Body of pancreas (tissue), 4 donors: ENCODE results near the gene PSMD11. TPM values are rescaled to one million over a fixed set of nuclear protein-coding genes. Genes with fewer than 3 reads are reported as not detected.

Experiments used
- ATAC-seq: fragments of 150-250 bp; one replicate; pipeline ENCODE4 v1.9.1; 2016
- DNase-seq, 4 donors: peaks; one replicate each; pipeline ENCODE4 v3.0.0-alpha.2; 2019
- H3K27ac ChIP-seq, 4 donors: fragments of 200-600 bp; sonication (generic); 1 replicate in 3 of 4; 2 replicates in 1 of 4; pipeline versions ENCODE4 v1.5.1 to v1.6.1; 2016 to 2019; ENCODE audit warnings: mild to moderate bottlenecking in 1 of 4, mixed read lengths in 1 of 4, moderate library complexity in 1 of 4
- H3K27me3 ChIP-seq, 2 donors: fragments of 200-600 bp; sonication (generic); one replicate each; pipeline ENCODE4 v1.6.0; 2016; ENCODE audit warnings: mild to moderate bottlenecking in 1 of 2
- H3K36me3 ChIP-seq, 2 donors: fragments of 200-600 bp; sonication (generic); replicated peaks in 1 of 2; 2 replicates each; pipeline ENCODE4 v1.5.1; 2016; ENCODE audit warnings: low read depth in 2 of 2; ENCODE audit not compliant: insufficient read depth in 1 of 2
- H3K4me1 ChIP-seq: fragments of 200-600 bp; sonication (generic); one replicate; pipeline ENCODE4 v1.6.0; 2016
- H3K4me3 ChIP-seq, 2 donors: fragments of 200-600 bp; sonication (generic); 1 replicate in 1 of 2; 2 replicates in 1 of 2; pipeline ENCODE4 v1.5.1; 2016 to 2019
- H3K9me3 ChIP-seq, 3 donors: fragments of 200-600 bp; sonication (generic); 1 replicate in 2 of 3; 2 replicates in 1 of 3; pipeline ENCODE4 v1.5.1; 2016
- CTCF ChIP-seq, 7 experiments: fragments of 450-650 bp in 4 of 7; fragments of 200-600 bp in 3 of 7; sonication (generic) in 3 of 7; IDR thresholded peaks; one replicate each; pipeline ENCODE4 v1.5.1; 2016 to 2019; ENCODE audit warnings: antibody characterized with exemption in 7 of 7
- POLR2A ChIP-seq, 3 donors: fragments of 450-650 bp; IDR thresholded peaks; one replicate each; pipeline ENCODE4 v1.6.1; 2016; ENCODE audit warnings: antibody characterized with exemption in 3 of 3, mild to moderate bottlenecking in 2 of 3
- WGBS, 2 donors: methylation state at CpG; one replicate each; pipeline ENCODE4 v1.1.5; 2017; 5-methylcytosine and 5-hydroxymethylcytosine counted together
- intact Hi-C: fragments of 100-400 bp; cut with DNase I; formaldehyde crosslinking; loops from one replicate; pipeline ENCODE4 v1.15.1; 2023
- total RNA-seq, 2 donors: library from RNA; depleted of rRNA; stranded (reverse); fragments of >200 nt; gene quantifications; one replicate each; pipeline ENCODE4 v1.1.0, GENCODE V29; 2016

Gene PSMD11
- total RNA-seq, 2 donors from 2014 or later = 18.9 to 24.7 TPM

GRCh38 chr17:32510466-32510865, 66.2 kb downstream of the PSMD11 start:
- ATAC-seq (no peak), DNase-seq (no peak)
- no peak overlapping the region for H3K4me3 ChIP-seq
- H3K36me3 ChIP-seq = no peaks in the 10 kb centered on the region
- no peak overlapping the region for H3K27ac ChIP-seq
- TF ChIP-seq CTCF (IDR thresholded peaks at IDR 0.05) (no peak), POLR2A (IDR thresholded peaks at IDR 0.05) (no peak)
- no peaks in the 10 kb centered on the region for H3K27me3 ChIP-seq
- intact Hi-C loops = no loop called here
- H3K4me1 ChIP-seq = no peaks in the 10 kb centered on the region
- H3K9me3 ChIP-seq = no peaks in the 10 kb centered on the region
- WGBS, 2 donors = 90 to 91% methylated on average over 7 of the region's 7 CpGs

DNA sequence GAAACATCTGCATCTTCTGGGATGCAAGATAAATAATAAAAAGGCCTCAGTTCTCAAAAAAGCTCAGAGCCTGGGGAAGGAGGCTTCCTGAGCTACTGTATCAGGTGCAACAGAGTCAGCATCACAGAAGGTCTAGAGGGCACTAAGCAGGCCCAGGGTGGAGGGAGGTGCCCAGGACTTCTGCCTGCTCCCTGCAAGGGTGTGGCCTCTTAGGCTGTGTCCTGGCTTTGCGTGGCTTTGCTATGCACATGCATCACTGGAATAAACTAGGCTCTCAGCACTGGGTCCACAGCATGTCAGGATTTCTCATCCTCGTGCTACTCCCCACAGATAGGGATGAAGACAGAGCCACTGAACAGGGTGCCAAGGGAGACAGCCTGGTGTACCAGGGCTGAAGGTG, 68.0 kb downstream of the PSMD11 start:
- TF ChIP-seq CTCF (IDR thresholded peaks at IDR 0.05) (no peak), POLR2A (IDR thresholded peaks at IDR 0.05) (no peak)
- WGBS, 2 donors = 96 to 100% methylated on average over 2 of the region's 2 CpGs
- no peak for ATAC-seq
- Histone ChIP-seq H3K27me3 (no peaks in the 10 kb centered on the region), H3K4me3 (no peak overlapping the region), H3K9me3 (no peaks in the 10 kb centered on the region), H3K27ac (no peak overlapping the region), H3K4me1 (no peaks in the 10 kb centered on the region), H3K36me3 (no peaks in the 10 kb centered on the region)
- intact Hi-C loops = no loop called here
- no peak for DNase-seq

DNA sequence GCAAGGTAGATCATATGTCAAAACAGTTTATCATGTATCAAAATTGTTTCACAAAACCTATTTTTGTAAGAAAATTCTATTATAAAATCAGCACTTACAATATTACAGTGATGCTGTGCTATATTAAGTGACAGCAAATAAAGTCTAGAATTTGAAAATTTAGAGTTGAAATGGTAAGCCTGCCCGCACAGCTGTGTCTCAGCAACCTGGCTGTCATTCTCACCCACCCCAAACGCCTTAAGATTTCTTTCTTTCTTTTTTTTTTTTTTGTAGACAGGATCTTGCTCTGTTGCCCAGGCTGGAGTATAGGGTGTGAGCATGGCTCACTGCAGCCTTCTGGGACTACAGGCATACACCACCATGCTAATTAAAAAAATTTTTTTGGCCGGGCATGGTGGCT, 69.3 kb downstream of the PSMD11 start:
- H3K27me3 ChIP-seq = no peaks in the 10 kb centered on the region
- ATAC-seq (no peak), DNase-seq (no peak)
- intact Hi-C loops = no loop called here
- H3K27ac ChIP-seq = no peak overlapping the region
- no peaks in the 10 kb centered on the region for H3K36me3 ChIP-seq
- H3K9me3 ChIP-seq = no peaks in the 10 kb centered on the region
- WGBS, 2 donors = 82 to 95% methylated on average over 3 of the region's 3 CpGs
- no peak overlapping the region for H3K4me3 ChIP-seq
- no peak for TF ChIP-seq CTCF (IDR thresholded peaks at IDR 0.05)
- TF ChIP-seq POLR2A (IDR thresholded peaks at IDR 0.05) = no peak
- no peaks in the 10 kb centered on the region for H3K4me1 ChIP-seq

DNA sequence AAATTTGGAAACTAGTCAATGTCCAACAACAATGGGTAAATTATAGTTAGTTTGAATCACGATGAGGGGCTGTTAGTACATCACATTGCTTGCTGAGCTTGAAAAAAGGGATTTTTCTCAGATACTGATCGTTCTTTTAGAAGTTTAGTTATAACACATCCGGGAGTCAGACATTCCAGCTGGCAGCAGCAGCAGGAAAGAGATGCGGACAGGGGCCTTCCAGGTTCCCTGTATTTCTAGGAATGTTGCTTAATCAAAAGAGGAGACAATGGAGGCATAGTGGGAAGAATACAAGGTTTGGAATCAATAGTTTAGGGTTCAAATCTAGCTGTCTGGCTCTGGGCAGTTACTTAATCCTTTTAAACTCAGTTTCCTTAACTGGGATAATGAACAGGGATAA, 70.3 kb downstream of the PSMD11 start:
- peaks cover 8% of the 10 kb centered on the region for H3K4me1 ChIP-seq
- no peak overlapping the region for H3K27ac ChIP-seq
- intact Hi-C loops = no loop called here
- H3K9me3 ChIP-seq = no peaks in the 10 kb centered on the region
- 74 to 78% methylated on average over 4 of the region's 4 CpGs for WGBS, 2 donors
- TF ChIP-seq CTCF (IDR thresholded peaks at IDR 0.05) (no peak), POLR2A (IDR thresholded peaks at IDR 0.05) (no peak)
- ATAC-seq (no peak), DNase-seq (no peak)
- no peaks in the 10 kb centered on the region for H3K36me3 ChIP-seq
- H3K27me3 ChIP-seq = no peaks in the 10 kb centered on the region
- H3K4me3 ChIP-seq = no peak overlapping the region

DNA sequence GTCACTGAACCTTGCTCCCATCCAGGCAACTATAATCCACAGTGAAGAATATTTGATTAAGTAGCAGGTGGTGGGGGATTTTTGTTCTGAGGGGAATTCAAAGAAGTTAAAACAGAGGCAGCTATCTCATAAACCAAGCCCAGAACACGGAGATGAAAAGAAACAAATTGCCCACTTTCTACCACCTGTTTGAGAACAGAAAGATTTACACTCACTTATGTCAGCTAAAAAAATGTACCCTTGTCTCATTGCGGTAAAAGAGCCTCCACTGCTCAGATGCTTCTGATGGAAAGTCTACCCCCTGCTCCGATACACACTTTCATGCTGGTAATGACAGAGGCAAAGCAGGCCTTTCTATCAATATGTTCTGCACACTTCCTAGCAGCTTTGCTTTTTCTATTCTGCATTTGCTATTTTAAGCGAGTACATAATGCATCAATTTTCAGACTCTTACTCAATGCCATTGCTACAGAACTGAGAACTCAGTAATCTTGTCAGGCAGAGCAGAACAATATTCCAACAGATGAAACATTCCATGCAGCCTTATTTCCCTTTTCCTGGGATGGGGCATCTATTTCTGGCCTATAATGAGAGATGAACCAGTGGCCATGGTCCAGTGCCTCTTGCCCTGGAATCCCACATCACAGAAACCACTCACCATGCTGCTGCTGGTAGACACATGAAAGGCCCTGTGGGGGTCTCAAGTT, 71.5 kb downstream of the PSMD11 start:
- Histone ChIP-seq H3K27ac (no peak overlapping the region), H3K4me3 (no peak overlapping the region), H3K4me1 (peaks cover 13% of the 10 kb centered on the region), H3K9me3 (no peaks in the 10 kb centered on the region), H3K27me3 (no peaks in the 10 kb centered on the region), H3K36me3 (no peaks in the 10 kb centered on the region)
- WGBS, 2 donors = 98 to 99% methylated on average over 4 of the region's 4 CpGs
- DNase-seq (no peak), ATAC-seq (no peak)
- no peak for TF ChIP-seq POLR2A (IDR thresholded peaks at IDR 0.05)
- no peak for TF ChIP-seq CTCF (IDR thresholded peaks at IDR 0.05)
- intact Hi-C loops = no loop called here
